ENCODE results near the gene LYRM4.

GRCh38 chr6:5105146-5105545, 155.6 kb downstream of the LYRM4 start:
- TF ChIP-seq CTCF (IDR thresholded peaks at IDR 0.05) (no peak), POLR2A (IDR thresholded peaks at IDR 0.05; ENCODE audit: low read depth) (no peak)

All from esophagus muscularis mucosa (tissue), 3 donors.